GM18870 (cell line): ENCODE results near the gene IGF1R.

ENCODE experiments used
- ATAC-seq: cut with Tn5 transposase; IDR thresholded peaks from one replicate; pipeline ENCODE4 v1.9.1; 2021; ENCODE audit warnings: moderate library complexity; ENCODE audit not compliant: unreplicated experiment

IGF1R gene

GRCh38 chr15:98933406-98933805, 285.1 kb downstream of the IGF1R start:
- no peak for ATAC-seq

DNA sequence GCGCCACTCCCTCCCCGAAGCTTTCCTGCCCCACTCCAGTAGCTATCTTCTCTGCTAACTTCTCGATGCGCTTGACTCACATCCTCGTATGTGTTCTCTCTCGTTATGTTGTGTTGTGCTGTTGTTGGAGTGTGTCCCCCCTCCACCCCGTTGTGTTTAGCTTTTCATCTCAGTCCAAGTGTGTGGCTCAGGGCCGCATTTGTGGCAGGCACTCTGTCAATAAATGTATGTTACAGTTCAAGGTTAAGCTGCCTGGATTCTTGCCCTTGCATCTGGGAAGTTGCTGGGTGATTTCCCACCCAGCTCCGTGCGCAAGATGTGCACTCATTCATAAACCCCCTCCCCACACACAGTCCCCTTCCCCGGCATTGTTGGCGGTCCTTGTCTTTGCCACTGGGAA, 287.4 kb downstream of the IGF1R start:
- no peak for ATAC-seq

GRCh38 chr15:98937413-98938104, 289.2 kb downstream of the IGF1R start:
- peak; percentile 67 for ATAC-seq

GRCh38 chr15:98938105-98938417, 289.7 kb downstream of the IGF1R start:
- peak; percentile 28 for ATAC-seq

- ATAC-seq, result no peak
Observed at GRCh38 chr15:98938799-98939198, 290.5 kb downstream of the IGF1R start.

GRCh38 chr15:98939311-98940080, 291.2 kb downstream of the IGF1R start:
- ATAC-seq, result no peak

DNA sequence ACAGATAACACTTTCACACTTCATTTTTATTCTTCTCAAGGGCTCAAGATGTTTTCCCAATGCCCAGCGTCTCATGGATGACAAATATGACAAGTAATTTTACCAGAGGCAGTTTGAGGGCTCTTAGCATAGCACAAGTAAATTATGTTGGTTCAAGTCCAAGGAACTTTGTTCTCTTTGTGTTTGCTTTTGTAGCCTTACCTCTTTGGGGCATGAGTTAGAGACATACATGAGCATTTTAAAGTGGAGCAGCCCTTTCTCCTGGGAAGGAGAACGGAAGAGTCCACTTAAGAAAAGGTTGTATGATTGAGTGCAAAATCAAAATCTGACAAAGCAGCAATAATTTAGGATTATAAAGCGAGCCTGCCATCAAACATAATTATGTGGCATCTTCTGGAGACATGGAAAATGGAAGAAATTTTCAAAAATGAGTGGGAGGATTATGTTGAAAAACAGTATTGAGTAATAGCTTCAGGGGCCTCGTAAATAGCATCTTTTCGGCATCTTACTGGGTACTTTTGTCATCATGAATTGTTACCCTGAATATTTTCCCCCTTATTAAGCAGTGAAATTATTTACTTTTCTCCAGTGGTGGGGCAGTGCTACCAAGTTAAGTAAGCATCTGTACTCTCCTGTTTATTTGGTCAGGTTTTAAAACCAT, 293.4 kb downstream of the IGF1R start:
- no peak for ATAC-seq

DNA sequence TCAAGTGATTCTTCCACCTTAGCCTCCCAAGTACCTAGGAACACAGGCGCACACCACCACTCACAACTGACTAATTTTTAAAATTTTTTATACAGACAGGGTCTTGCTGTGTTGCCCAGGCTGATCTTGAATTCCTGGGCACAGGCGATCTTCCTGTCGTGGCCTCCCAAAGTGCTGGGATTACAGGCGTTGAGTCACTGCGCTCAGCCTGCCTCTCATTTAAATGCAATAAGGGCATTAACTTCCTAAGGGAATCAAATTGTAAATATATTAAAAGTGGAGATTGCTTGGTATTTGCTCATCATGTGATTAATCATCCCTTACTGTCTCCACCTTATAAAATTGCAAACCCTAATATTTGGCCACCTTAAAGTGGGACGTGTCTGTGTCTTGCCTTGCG, 294.1 kb downstream of the IGF1R start:
- no peak for ATAC-seq

DNA sequence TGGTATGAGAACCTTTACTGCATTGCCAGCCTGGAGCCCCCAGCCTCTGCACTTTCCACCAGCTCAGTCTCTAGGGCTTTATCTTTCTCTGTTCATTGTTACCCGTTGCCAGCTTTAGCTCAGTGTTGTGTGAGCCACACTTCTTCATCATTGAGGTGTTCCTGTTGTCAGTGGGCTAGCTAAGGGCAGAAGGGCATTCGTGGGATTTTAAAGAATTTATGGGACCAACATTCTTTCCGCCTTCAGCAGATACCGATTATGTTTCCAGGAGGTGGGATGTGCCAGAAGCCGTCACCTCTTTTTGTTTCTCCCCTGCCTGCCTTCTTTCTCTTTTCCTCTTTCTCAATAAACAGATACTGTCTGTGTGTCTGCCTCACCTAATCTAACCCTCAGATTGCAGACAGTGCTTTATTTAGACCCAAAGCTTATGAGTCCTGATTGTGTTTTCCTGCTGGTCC, 294.7 kb downstream of the IGF1R start:
- ATAC-seq, result no peak

- no peak for ATAC-seq
Observed at GRCh38 chr15:98943601-98944151, 295.3 kb downstream of the IGF1R start.

- no peak for ATAC-seq
Observed at GRCh38 chr15:98946301-98947255, 298.2 kb downstream of the IGF1R start.

- ATAC-seq, result no peak
Observed at GRCh38 chr15:98948456-98948855, 300.1 kb downstream of the IGF1R start.

DNA sequence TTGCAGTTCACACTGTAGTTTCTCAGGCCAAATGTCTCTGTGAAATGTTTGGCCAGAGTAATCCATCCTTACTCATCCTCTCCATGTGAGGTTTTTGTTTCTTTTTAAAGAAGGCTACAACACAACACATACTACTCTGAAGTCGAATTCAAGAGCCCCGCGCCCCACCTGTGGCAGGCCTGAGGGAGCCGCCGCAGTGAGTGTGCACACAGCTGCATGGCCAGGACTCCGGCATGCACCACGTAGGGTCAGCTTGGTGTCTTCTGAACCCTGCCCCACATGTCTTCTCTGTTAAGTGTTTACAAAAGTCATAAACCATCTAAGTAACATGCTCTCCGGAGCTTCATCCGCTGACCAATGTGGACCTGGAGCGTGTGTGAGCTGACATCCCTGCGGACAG, 300.6 kb downstream of the IGF1R start:
- ATAC-seq, result no peak

DNA sequence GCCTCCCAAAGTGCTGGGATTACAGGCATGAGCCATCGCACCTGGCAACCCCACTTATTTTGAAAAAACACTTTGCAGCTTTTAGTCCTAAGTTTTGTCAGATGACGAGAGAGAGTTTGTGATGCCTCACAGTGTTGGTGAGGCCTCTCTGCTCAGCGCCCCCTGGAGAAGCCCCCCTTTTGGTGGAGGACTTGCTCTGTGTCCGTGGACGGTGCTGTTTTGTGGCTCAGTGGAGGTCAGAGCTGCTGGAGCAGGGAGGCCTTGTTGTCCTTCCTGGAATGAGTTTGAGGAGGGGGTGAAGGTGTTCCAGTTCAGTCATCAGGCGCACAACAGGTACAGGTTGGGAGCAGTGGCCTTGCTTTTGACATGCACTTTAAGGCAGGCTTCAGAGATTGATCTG, 301.3 kb downstream of the IGF1R start:
- no peak for ATAC-seq

GRCh38 chr15:98950248-98950647, 301.9 kb downstream of the IGF1R start:
- ATAC-seq, result no peak

- ATAC-seq, result no peak
Observed at GRCh38 chr15:98951004-98951403, 302.7 kb downstream of the IGF1R start.

GRCh38 chr15:98951493-98952320, 303.4 kb downstream of the IGF1R start:
- ATAC-seq, result no peak

DNA sequence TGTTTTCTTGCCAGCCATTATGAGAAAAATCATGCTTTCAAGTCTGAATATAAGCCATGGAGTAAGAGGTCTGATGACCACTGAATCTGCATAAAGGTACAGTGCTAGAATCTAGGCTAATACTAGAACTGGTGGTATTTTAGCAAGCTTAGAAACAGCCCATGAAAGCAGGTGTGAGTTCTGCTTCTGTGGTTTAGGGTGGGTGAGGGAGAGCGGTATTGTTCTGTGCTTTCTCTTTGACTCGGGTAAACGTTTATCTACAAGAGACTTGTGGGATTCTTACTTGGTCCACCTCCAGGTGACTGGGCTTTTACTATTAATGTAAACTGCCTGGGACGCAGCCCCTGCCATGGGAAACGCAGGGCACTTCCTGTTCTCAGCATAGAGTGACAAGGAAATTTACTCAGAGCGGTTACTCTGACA, 304.1 kb downstream of the IGF1R start:
- peak; percentile 97 for ATAC-seq

- ATAC-seq, result peak; percentile 26
Observed at GRCh38 chr15:98953000-98953787, 304.9 kb downstream of the IGF1R start.
